Kidney (tissue), 14 donors: ENCODE data around the gene IL36G. TPM values are rescaled to one million over a fixed set of nuclear protein-coding genes. Genes with fewer than 3 reads are reported as not detected.

Experiments
- DNase-seq, 5 donors: peaks; one replicate each; pipeline ENCODE4 v3.0.0-alpha.2; 2013 to 2020
- FAIRE-seq: peaks from 2 replicates; lab custom pipeline; 2012; peaks lifted over from hg19 to GRCh38; lab: Jason Lieb, UNC
- H3K27ac ChIP-seq, 2 donors: one replicate each; pipeline ENCODE4 v1.7.0; 2013; ENCODE audit warnings: low read depth in 2 of 2, low read length in 2 of 2, inconsistent platforms in 1 of 2
- H3K27me3 ChIP-seq: one replicate; pipeline ENCODE4 v1.7.1; 2013; ENCODE audit warnings: low read length, inconsistent platforms; ENCODE audit not compliant: control insufficient read depth, insufficient read depth
- H3K36me3 ChIP-seq, 3 donors: one replicate each; pipeline versions ENCODE4 v1.7.0 to v1.7.1; 2013; ENCODE audit warnings: low read length in 3 of 3, control low read depth in 1 of 3, inconsistent platforms in 1 of 3; ENCODE audit not compliant: insufficient read depth in 3 of 3, control insufficient read depth in 2 of 3
- H3K4me1 ChIP-seq, 3 donors: one replicate each; pipeline versions ENCODE4 v1.7.0 to v1.7.1; 2013; ENCODE audit warnings: low read length in 3 of 3, inconsistent platforms in 1 of 3, low read depth in 1 of 3; ENCODE audit not compliant: control insufficient read depth in 2 of 3, insufficient read depth in 2 of 3
- H3K4me3 ChIP-seq, 3 donors: one replicate each; pipeline versions ENCODE4 v1.7.0 to v1.8.1; 2013; ENCODE audit warnings: low read length in 3 of 3, control low read depth in 1 of 3, inconsistent platforms in 1 of 3
- H3K9ac ChIP-seq, 3 donors: one replicate each; pipeline versions ENCODE4 v1.7.0 to v1.7.1; 2013; ENCODE audit warnings: low read length in 3 of 3, control low read depth in 1 of 3, inconsistent platforms in 1 of 3
- H3K9me3 ChIP-seq, 3 donors: one replicate each; pipeline versions ENCODE4 v1.7.0 to v1.7.1; 2013; ENCODE audit warnings: low read length in 3 of 3, control low read depth in 1 of 3, inconsistent platforms in 1 of 3; ENCODE audit not compliant: control insufficient read depth in 2 of 3, insufficient read depth in 1 of 3
- CTCF ChIP-seq: IDR thresholded peaks from 3 replicates; pipeline ENCODE4 v1.5.1; 2012; ENCODE audit warnings: mild to moderate bottlenecking, moderate library complexity, borderline replicate concordance; ENCODE audit not compliant: insufficient read depth; ENCODE audit errors: extremely low read depth
- intact Hi-C: fragments of 100-400 bp; cut with DNase I; formaldehyde crosslinking; loops from one replicate; pipeline ENCODE4 v1.11.1; 2022
- polyA plus RNA-seq: library from polyadenylated mRNA; stranded (reverse); fragments of 350-450 nt; fragmentation: Illumina TruSeq; extraction: RNeasy Lipid Tissue Mini Kit (QIAGEN cat#74804); gene quantifications from one replicate; pipeline ENCODE4 v1.2.3, GENCODE V29; 2014; ENCODE audit warnings: low read depth, low replicate concordance; ENCODE audit not compliant: insufficient read depth
- total RNA-seq: library from RNA; stranded (reverse); fragmentation: NEBNext Ultra II Directional; extraction: Animal tissue kit (Norgen Biotek cat#: 25700); gene quantifications from one replicate; pipeline ENCODE4 v1.2.1, GENCODE V29; 2021
- donor health status: control.
- donor health status: control.
- donor health status: control.
- donor health status: control.
- donor health status: control.
- donor health status: DM: yes; HTN: yes; CAD: no.
- donor health status: Normal renal cell carcinoma (clear cell type).

Gene IL36G
- total and polyA plus RNA-seq, 2 donors from 2014 or later, result 1.7 TPM; not detected in 1

- intact Hi-C loops, result no loop called here
- no peak for DNase-seq
- no peaks in the 10 kb centered on the region for H3K4me1 ChIP-seq
- no peak overlapping the region for H3K9ac ChIP-seq
- H3K36me3 ChIP-seq, result no peaks in the 10 kb centered on the region
- no peaks in the 10 kb centered on the region for H3K27me3 ChIP-seq
- no peak for FAIRE-seq
- H3K4me3 ChIP-seq, result no peak overlapping the region
- H3K27ac ChIP-seq, result no peak overlapping the region
- H3K9me3 ChIP-seq, result peaks cover 0 to 2% (median 0%) of the 10 kb centered on the region in 3 donors
- no peak for TF ChIP-seq CTCF
These were observed 7.3 kb downstream of the IL36G start for GRCh38 chr2:112985090-112985489.

GRCh38 chr2:112989611-112990010 lies 11.8 kb downstream of the IL36G start:
- H3K4me1 ChIP-seq, result no peaks in the 10 kb centered on the region
- no peaks in the 10 kb centered on the region for H3K36me3 ChIP-seq
- no peak overlapping the region for H3K4me3 ChIP-seq
- TF ChIP-seq CTCF, result no peak
- no peak overlapping the region for H3K9ac ChIP-seq
- FAIRE-seq (no peak), DNase-seq (no peak)
- H3K27me3 ChIP-seq, result no peaks in the 10 kb centered on the region
- H3K27ac ChIP-seq, result no peak overlapping the region
- intact Hi-C loops, result no loop called here
- peaks cover 0 to 9% (median 2%) of the 10 kb centered on the region in 3 donors for H3K9me3 ChIP-seq

- Histone ChIP-seq H3K9me3 (peaks cover 0 to 9% (median 2%) of the 10 kb centered on the region in 3 donors), H3K4me1 (no peaks in the 10 kb centered on the region), H3K36me3 (no peaks in the 10 kb centered on the region), H3K27ac (no peak overlapping the region), H3K9ac (no peak overlapping the region), H3K4me3 (no peak overlapping the region), H3K27me3 (no peaks in the 10 kb centered on the region)
- intact Hi-C loops, result no loop called here
- DNase-seq, result no peak
- TF ChIP-seq CTCF, result no peak
- FAIRE-seq, result no peak
These were observed 16.0 kb downstream of the IL36G start for GRCh38 chr2:112993831-112994230.

- intact Hi-C loops, result no loop called here
- no peaks in the 10 kb centered on the region for H3K4me1 ChIP-seq
- no peak overlapping the region for H3K27ac ChIP-seq
- H3K4me3 ChIP-seq, result no peak overlapping the region
- DNase-seq (no peak), FAIRE-seq (no peak)
- no peaks in the 10 kb centered on the region for H3K36me3 ChIP-seq
- no peak for TF ChIP-seq CTCF
- no peaks in the 10 kb centered on the region for H3K27me3 ChIP-seq
- peaks cover 0 to 9% (median 2%) of the 10 kb centered on the region in 3 donors for H3K9me3 ChIP-seq
- H3K9ac ChIP-seq, result no peak overlapping the region
These were observed 16.8 kb downstream of the IL36G start for GRCh38 chr2:112994648-112995047.
